Endothelial cell of umbilical vein (primary cell): ENCODE measurements around the gene PPP6R1. TPM values are rescaled to one million over a fixed set of nuclear protein-coding genes. Genes with fewer than 3 reads are reported as not detected.

Experiments
- BruUV-seq: library from RNA; stranded (reverse); fragments of 400-500 nt; replicated peaks from 2 replicates; lab custom pipeline; 2021; lab: Mats Ljungman, UMichigan
- CTCF ChIA-PET: fragments of 300-600, 350-600 bp; sonication (Branson Sonifier 250); formaldehyde crosslinking; loops from one replicate; lab custom pipeline; 2021; ENCODE audit warnings: antibody characterized with exemption, inconsistent platforms; lab: Charles Lee
- POLR2A ChIA-PET: fragments of 300-600, 350-600 bp; sonication (Branson Sonifier 250); formaldehyde crosslinking; loops from one replicate; lab custom pipeline; 2021; ENCODE audit warnings: antibody characterized with exemption, inconsistent platforms; lab: Charles Lee
- DNase-seq: peaks from one replicate; pipeline ENCODE4 v3.0.0-alpha.2; 2011; ENCODE audit warnings: low read depth, low spot score
- FAIRE-seq: peaks from 2 replicates; lab custom pipeline; 2011; peaks lifted over from hg19 to GRCh38; lab: Jason Lieb, UNC
- H2AFZ ChIP-seq: 2 replicates; pipeline ENCODE4 v1.6.0; 2012; ENCODE audit warnings: low read depth, low read length, control low read depth, inconsistent platforms
- H3K27ac ChIP-seq: 2 replicates; pipeline ENCODE4 v1.5.1; 2011; ENCODE audit warnings: low read depth, mild to moderate bottlenecking, control low read depth, low read length, moderate library complexity; ENCODE audit not compliant: insufficient read depth
- H3K27me3 ChIP-seq, 2 experiments: 2 replicates each; pipeline versions ENCODE4 v1.6.0 to v1.6.1; 2011; ENCODE audit warnings: low read length in 2 of 2, mixed read lengths in 1 of 2; ENCODE audit not compliant: control insufficient read depth in 2 of 2, insufficient read depth in 2 of 2
- H3K36me3 ChIP-seq, 2 experiments: 2 replicates in 1 of 2; 3 replicates in 1 of 2; pipeline ENCODE4 v1.5.1; 2011; ENCODE audit warnings: low read length in 2 of 2, mild to moderate bottlenecking in 1 of 2, moderate library complexity in 1 of 2; ENCODE audit not compliant: control insufficient read depth in 2 of 2, insufficient read depth in 2 of 2; ENCODE audit errors: extremely low read depth in 1 of 2
- H3K4me1 ChIP-seq: 3 replicates; pipeline ENCODE4 v1.5.1; 2011; ENCODE audit warnings: mild to moderate bottlenecking, low read length; ENCODE audit not compliant: control insufficient read depth, insufficient read depth; ENCODE audit errors: extremely low read depth
- H3K4me2 ChIP-seq: 2 replicates; pipeline ENCODE4 v1.6.1; 2011; ENCODE audit warnings: low read length, control low read depth, mixed read lengths; ENCODE audit not compliant: insufficient read depth
- H3K4me3 ChIP-seq, 3 experiments: fragments of 200-600 bp in 1 of 3; sonication (generic), shearing (Covaris generic) in 1 of 3; replicated peaks in 1 of 3; 2 replicates each; pipeline ENCODE4 v1.5.1; 2011 to 2016; ENCODE audit warnings: control low read depth in 3 of 3, low read length in 3 of 3, mild to moderate bottlenecking in 2 of 3, inconsistent platforms in 1 of 3, low read depth in 1 of 3, moderate library complexity in 1 of 3; ENCODE audit not compliant: insufficient read depth in 1 of 3
- H3K79me2 ChIP-seq: 2 replicates; pipeline ENCODE4 v1.6.0; 2012; ENCODE audit warnings: low read length, inconsistent platforms; ENCODE audit not compliant: control insufficient read depth, insufficient read depth
- H3K9ac ChIP-seq: replicated peaks from 2 replicates; pipeline ENCODE3; 2011; ENCODE audit warnings: low read length, control low read depth; ENCODE audit not compliant: insufficient read depth; ENCODE audit errors: extremely low read depth
- H3K9me1 ChIP-seq: replicated peaks from 3 replicates; pipeline ENCODE4 v1.6.0; 2011; ENCODE audit warnings: mild to moderate bottlenecking, low read length; ENCODE audit not compliant: control insufficient read depth, insufficient read depth; ENCODE audit errors: extremely low read depth
- H3K9me3 ChIP-seq: replicated peaks from 2 replicates; pipeline ENCODE4 v1.5.1; 2012; ENCODE audit warnings: low read length, inconsistent platforms; ENCODE audit not compliant: control insufficient read depth, insufficient read depth
- H4K20me1 ChIP-seq: replicated peaks from 2 replicates; pipeline ENCODE3; 2011; ENCODE audit warnings: mild to moderate bottlenecking, low read length; ENCODE audit not compliant: control insufficient read depth, insufficient read depth; ENCODE audit errors: extremely low read depth
- EZH2 ChIP-seq: IDR thresholded peaks from 2 replicates; pipeline ENCODE4 v1.6.1; 2012; ENCODE audit warnings: borderline replicate concordance, low read depth, mild to moderate bottlenecking, moderate library complexity, low read length, inconsistent platforms; ENCODE audit not compliant: severe bottlenecking
- FOS ChIP-seq: IDR thresholded peaks from 2 replicates; pipeline ENCODE4 v1.6.1; 2011; ENCODE audit warnings: mild to moderate bottlenecking, low read length, moderate library complexity, borderline replicate concordance; ENCODE audit not compliant: insufficient read depth
- GATA2 ChIP-seq: IDR thresholded peaks from 2 replicates; pipeline ENCODE4 v1.7.0; 2011; ENCODE audit warnings: low read depth, mild to moderate bottlenecking, moderate library complexity, mixed read lengths, low read length; ENCODE audit not compliant: insufficient read length, insufficient read depth
- JUN ChIP-seq: IDR thresholded peaks from 2 replicates; pipeline ENCODE4 v1.6.1; 2011; ENCODE audit warnings: borderline replicate concordance, low read depth; ENCODE audit not compliant: insufficient read length, insufficient read depth
- MYC ChIP-seq: IDR thresholded peaks from one replicate; pipeline ENCODE4 v1.6.1; 2011; ENCODE audit warnings: mild to moderate bottlenecking, low read depth, low read length
- POLR2A ChIP-seq: IDR thresholded peaks from 2 replicates; pipeline ENCODE4 v1.6.1; 2012; ENCODE audit warnings: low read depth, mild to moderate bottlenecking, control low read depth, low read length
- POLR2AphosphoS5 ChIP-seq: IDR thresholded peaks from 2 replicates; pipeline ENCODE4 v1.6.1; 2012; ENCODE audit warnings: low read depth, mild to moderate bottlenecking, control low read depth, low read length, moderate library complexity; ENCODE audit not compliant: insufficient read depth
- dilution Hi-C: fragments of 300-500 bp; cut with MboI; formaldehyde crosslinking; loops from one replicate; pipeline ENCODE4 v1.15.0; 2019; ENCODE audit warnings: low sequenced_read_pairs; ENCODE audit not compliant: extremely low pct_ligation_motif_present
- intact Hi-C: fragments of 100-400 bp; cut with micrococcal nuclease; formaldehyde crosslinking; loops from one replicate; pipeline ENCODE4 v1.10.0; 2022
- polyA plus RNA-seq, 4 experiments: library from polyadenylated mRNA; depleted of rRNA in 3 of 4; stranded (reverse) in 3 of 4; unstranded in 1 of 4; fragments of >200 nt; gene quantifications; 2 replicates each; pipeline versions ENCODE4 v1.2.1 to v1.2.3, GENCODE V29; 2011 to 2012; ENCODE audit warnings: missing spikeins in 1 of 4
- total RNA-seq: library from RNA; stranded (reverse); gene quantifications from 2 replicates; pipeline ENCODE4 v1.2.3, GENCODE V29; 2021
- TF ChIP-seq, protein P1 (sequence below): IDR thresholded peaks from 2 replicates; pipeline ENCODE4 v1.6.1; 2011; ENCODE audit not compliant: insufficient read depth, insufficient read length
- TF ChIP-seq, protein P2 (sequence below), 2 donors: IDR thresholded peaks; 1 replicate in 1 of 2; 2 replicates in 1 of 2; pipeline ENCODE4 v1.5.1; 2011; ENCODE audit warnings: low read length in 2 of 2, mild to moderate bottlenecking in 2 of 2, moderate library complexity in 2 of 2, control low read depth in 1 of 2, inconsistent platforms in 1 of 2, low read depth in 1 of 2; ENCODE audit not compliant: insufficient read depth in 1 of 2; ENCODE audit errors: extremely low read depth in 1 of 2

The PPP6R1 gene
- total and polyA plus RNA-seq, 2 donors (not counting 3 experiments of a cell fraction or from before 2014, with no cell fraction given): 35.7 to 71.8 TPM

DNA sequence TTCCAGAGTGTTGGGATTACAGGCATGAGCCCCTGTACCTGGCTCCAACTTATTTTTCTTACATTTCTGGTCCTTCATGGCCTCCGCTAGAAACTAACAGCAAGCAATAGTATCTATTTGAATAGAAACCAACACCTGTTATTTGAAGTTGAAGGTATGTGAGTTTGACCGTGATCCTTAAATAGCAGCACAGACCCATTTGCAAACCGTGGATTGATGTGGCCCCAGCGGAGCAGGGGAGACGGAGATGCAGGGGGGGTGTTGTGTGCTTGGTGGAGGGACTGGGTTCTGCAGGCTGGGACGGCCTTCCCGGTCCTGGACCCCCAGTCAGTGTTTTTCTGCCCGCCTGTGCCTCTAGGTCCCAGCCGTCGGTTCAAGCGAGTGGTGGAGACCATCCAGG lies 49.5 kb upstream of the PPP6R1 start:
- CTCF ChIA-PET: interaction anchor here (1.5 kb wide), 1 partner anchor 31 kb away, joined by 3 read pairs; the partner anchor contains the start of gene KMT5C
- no TSS peak for BruUV-seq
- TF ChIP-seq MYC: no peak
- TF ChIP-seq POLR2A: no peak
- TF ChIP-seq JUN: no peak
- TF ChIP-seq, protein P1, sequence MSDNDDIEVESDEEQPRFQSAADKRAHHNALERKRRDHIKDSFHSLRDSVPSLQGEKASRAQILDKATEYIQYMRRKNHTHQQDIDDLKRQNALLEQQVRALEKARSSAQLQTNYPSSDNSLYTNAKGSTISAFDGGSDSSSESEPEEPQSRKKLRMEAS: no peak
- TF ChIP-seq FOS: no peak
- no peak for TF ChIP-seq GATA2
- no peak for TF ChIP-seq EZH2
- no peak for TF ChIP-seq POLR2AphosphoS5
- TF ChIP-seq, protein P2, sequence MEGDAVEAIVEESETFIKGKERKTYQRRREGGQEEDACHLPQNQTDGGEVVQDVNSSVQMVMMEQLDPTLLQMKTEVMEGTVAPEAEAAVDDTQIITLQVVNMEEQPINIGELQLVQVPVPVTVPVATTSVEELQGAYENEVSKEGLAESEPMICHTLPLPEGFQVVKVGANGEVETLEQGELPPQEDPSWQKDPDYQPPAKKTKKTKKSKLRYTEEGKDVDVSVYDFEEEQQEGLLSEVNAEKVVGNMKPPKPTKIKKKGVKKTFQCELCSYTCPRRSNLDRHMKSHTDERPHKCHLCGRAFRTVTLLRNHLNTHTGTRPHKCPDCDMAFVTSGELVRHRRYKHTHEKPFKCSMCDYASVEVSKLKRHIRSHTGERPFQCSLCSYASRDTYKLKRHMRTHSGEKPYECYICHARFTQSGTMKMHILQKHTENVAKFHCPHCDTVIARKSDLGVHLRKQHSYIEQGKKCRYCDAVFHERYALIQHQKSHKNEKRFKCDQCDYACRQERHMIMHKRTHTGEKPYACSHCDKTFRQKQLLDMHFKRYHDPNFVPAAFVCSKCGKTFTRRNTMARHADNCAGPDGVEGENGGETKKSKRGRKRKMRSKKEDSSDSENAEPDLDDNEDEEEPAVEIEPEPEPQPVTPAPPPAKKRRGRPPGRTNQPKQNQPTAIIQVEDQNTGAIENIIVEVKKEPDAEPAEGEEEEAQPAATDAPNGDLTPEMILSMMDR (IDR thresholded peaks at IDR 0.05; ENCODE audit: extremely low read depth in 1 of 2, insufficient read depth in 1 of 2, low read depth in 1 of 2, low read length in 2 of 2): no peak
- POLR2A ChIA-PET: no interaction called here
- dilution Hi-C loops: no loop called here
- H2AFZ ChIP-seq: no peak overlapping the region
- no peaks in the 10 kb centered on the region for H3K27me3 ChIP-seq
- intact Hi-C loops: no loop called here
- no peak overlapping the region for H3K27ac ChIP-seq
- H3K4me1 ChIP-seq: no peaks in the 10 kb centered on the region
- no peaks in the 10 kb centered on the region for H3K79me2 ChIP-seq
- no peaks in the 10 kb centered on the region for H3K36me3 ChIP-seq
- H3K9me1 ChIP-seq: no peaks in the 10 kb centered on the region
- H3K9me3 ChIP-seq: no peaks in the 10 kb centered on the region
- no peak overlapping the region for H3K9ac ChIP-seq
- no peak overlapping the region for H3K4me2 ChIP-seq
- H3K4me3 ChIP-seq: no peak overlapping the region
- no peak for DNase-seq
- no peak for FAIRE-seq
- H4K20me1 ChIP-seq: no peaks in the 10 kb centered on the region
